Fibroblast of lung (primary cell): ENCODE measurements around the gene ACTN1. TPM values are rescaled to one million over a fixed set of nuclear protein-coding genes. Genes with fewer than 3 reads are reported as not detected.

Experiments
- DNase-seq, 2 donors: peaks; one replicate each; pipeline versions ENCODE4 v3.0.0 to v3.0.0-alpha.2; 2010; ENCODE audit warnings: low read depth in 2 of 2
- H2AFZ ChIP-seq: 2 replicates; pipeline ENCODE4 v1.5.1; 2012; ENCODE audit warnings: low read length, control low read depth, inconsistent platforms
- H3K27ac ChIP-seq: 2 replicates; pipeline ENCODE4 v1.5.1; 2011; ENCODE audit warnings: low read length, control low read depth; ENCODE audit not compliant: insufficient read depth
- H3K27me3 ChIP-seq: 2 replicates; pipeline ENCODE4 v1.5.1; 2011; ENCODE audit warnings: mild to moderate bottlenecking, low read length; ENCODE audit not compliant: control insufficient read depth, insufficient read depth
- H3K36me3 ChIP-seq: 2 replicates; pipeline ENCODE4 v1.5.1; 2011; ENCODE audit warnings: low read length; ENCODE audit not compliant: control insufficient read depth, insufficient read depth
- H3K4me1 ChIP-seq: 2 replicates; pipeline ENCODE4 v1.5.1; 2011; ENCODE audit warnings: low read length; ENCODE audit not compliant: control insufficient read depth, insufficient read depth; ENCODE audit errors: extremely low read depth
- H3K4me2 ChIP-seq: 2 replicates; pipeline ENCODE4 v1.5.1; 2011; ENCODE audit warnings: low read length, control low read depth; ENCODE audit not compliant: insufficient read depth; ENCODE audit errors: extremely low read depth
- H3K4me3 ChIP-seq, 4 experiments: fragments of 200-600 bp in 1 of 4; sonication (generic) in 1 of 4; replicated peaks in 1 of 4; 2 replicates each; pipeline ENCODE4 v1.5.1; 2011 to 2016; ENCODE audit warnings: low read length in 4 of 4, low read depth in 3 of 4, mild to moderate bottlenecking in 3 of 4, control low read depth in 2 of 4, inconsistent platforms in 1 of 4, mixed read lengths in 1 of 4; ENCODE audit not compliant: insufficient read depth in 1 of 4; ENCODE audit errors: control extremely low read depth in 1 of 4
- H3K79me2 ChIP-seq: 2 replicates; pipeline ENCODE4 v1.5.1; 2012; ENCODE audit warnings: mild to moderate bottlenecking, low read length, inconsistent platforms; ENCODE audit not compliant: control insufficient read depth, insufficient read depth
- H3K9ac ChIP-seq: 2 replicates; pipeline ENCODE4 v1.5.1; 2011; ENCODE audit warnings: mild to moderate bottlenecking, low read length, control low read depth; ENCODE audit not compliant: insufficient read depth
- H3K9me3 ChIP-seq: 2 replicates; pipeline ENCODE4 v1.5.1; 2012; ENCODE audit warnings: low read depth, low read length; ENCODE audit not compliant: control insufficient read depth, insufficient read depth
- H4K20me1 ChIP-seq: 2 replicates; pipeline ENCODE4 v1.5.1; 2011; ENCODE audit warnings: low read length; ENCODE audit not compliant: control insufficient read depth, insufficient read depth; ENCODE audit errors: extremely low read depth
- CTCF ChIP-seq, 2 donors: IDR thresholded peaks in 1 of 2; conservative IDR thresholded peaks in 1 of 2; 1 replicate in 1 of 2; 2 replicates in 1 of 2; pipeline ENCODE4 v1.5.1; 2011 to 2012; ENCODE audit warnings: low read length in 2 of 2, control low read depth in 1 of 2, inconsistent platforms in 1 of 2, low read depth in 1 of 2, mild to moderate bottlenecking in 1 of 2
- EZH2 ChIP-seq: IDR thresholded peaks from 2 replicates; pipeline ENCODE4 v1.5.1; 2012; ENCODE audit warnings: low read length, control low read depth, mild to moderate bottlenecking; ENCODE audit errors: missing control alignments
- polyA plus RNA-seq, 2 donors: library from polyadenylated mRNA; depleted of rRNA in 1 of 2; stranded (reverse) in 1 of 2; unstranded in 1 of 2; fragments of >200 nt; gene quantifications; 2 replicates each; pipeline ENCODE4 v1.2.1, GENCODE V29; 2011 to 2012; ENCODE audit warnings: missing spikeins in 1 of 2
- total RNA-seq: library from RNA; depleted of rRNA; stranded (reverse); fragments of >200 nt; gene quantifications from 2 replicates; pipeline ENCODE4 v1.2.1, GENCODE V29; 2014

Gene ACTN1
- total and polyA plus RNA-seq, 2 donors (not counting 1 experiment from before 2014, with no cell fraction given) = 254 to 729 TPM

GRCh38 chr14:68896132-68896531 lies 83.0 kb downstream of the ACTN1 start:
- H3K36me3 ChIP-seq = peaks cover 42% of the 10 kb centered on the region

GRCh38 chr14:68894802-68895703 lies 84.0 kb downstream of the ACTN1 start:
- Histone ChIP-seq H4K20me1 (no peaks in the 10 kb centered on the region), H3K4me2 (no peak overlapping the region), H3K36me3 (peaks cover 42% of the 10 kb centered on the region), H3K9ac (no peak overlapping the region), H3K27me3 (no peaks in the 10 kb centered on the region), H3K79me2 (peaks cover 25% of the 10 kb centered on the region), H3K9me3 (no peaks in the 10 kb centered on the region), H3K27ac (peak overlapping the region; percentile 42), H3K4me3 (no peak overlapping the region), H3K4me1 (peaks cover 10% of the 10 kb centered on the region), H2AFZ (no peak overlapping the region)
- no peak for TF ChIP-seq EZH2
- TF ChIP-seq CTCF (conservative IDR thresholded peaks at IDR 0.05 in 1 of 2, IDR thresholded peaks at IDR 0.05 in 1 of 2; ENCODE audit: low read depth in 1 of 2, low read length in 2 of 2) = no peak
- DNase-seq = peak; percentile 29 to 74

More at GRCh38 chr14:68896132-68896531, 83.0 kb downstream of the ACTN1 start:
- H3K9me3 ChIP-seq = no peaks in the 10 kb centered on the region
- no peak for DNase-seq
- peaks cover 28% of the 10 kb centered on the region for H3K79me2 ChIP-seq
- TF ChIP-seq EZH2 = no peak
- peak; percentile 32 to 33 for TF ChIP-seq CTCF (conservative IDR thresholded peaks at IDR 0.05 in 1 of 2, IDR thresholded peaks at IDR 0.05 in 1 of 2; ENCODE audit: low read depth in 1 of 2, low read length in 2 of 2)
- H2AFZ ChIP-seq = no peak overlapping the region
- H4K20me1 ChIP-seq = no peaks in the 10 kb centered on the region
- no peak overlapping the region for H3K4me2 ChIP-seq
- H3K27ac ChIP-seq = no peak overlapping the region
- H3K9ac ChIP-seq = no peak overlapping the region
- no peaks in the 10 kb centered on the region for H3K27me3 ChIP-seq
- H3K4me3 ChIP-seq = no peak overlapping the region
- peaks cover 10% of the 10 kb centered on the region for H3K4me1 ChIP-seq

GRCh38 chr14:68894123-68894522 lies 85.0 kb downstream of the ACTN1 start:
- Histone ChIP-seq H3K9ac (no peak overlapping the region), H2AFZ (no peak overlapping the region), H3K36me3 (peaks cover 39% of the 10 kb centered on the region), H3K4me1 (peaks cover 10% of the 10 kb centered on the region), H3K79me2 (peaks cover 18% of the 10 kb centered on the region), H3K9me3 (no peaks in the 10 kb centered on the region), H3K4me3 (no peak overlapping the region), H3K4me2 (no peak overlapping the region), H3K27me3 (no peaks in the 10 kb centered on the region), H4K20me1 (no peaks in the 10 kb centered on the region), H3K27ac (no peak overlapping the region)
- DNase-seq = peak; percentile 47 to 61
- TF ChIP-seq CTCF (conservative IDR thresholded peaks at IDR 0.05 in 1 of 2, IDR thresholded peaks at IDR 0.05 in 1 of 2; ENCODE audit: low read depth in 1 of 2, low read length in 2 of 2) (no peak), EZH2 (no peak)
